Spleen (tissue), 7 donors: ENCODE data around the gene SLC22A12.

Experiments used
- CTCF ChIP-seq, 11 experiments: fragments of 200-600 bp in 7 of 11; fragments of 450-650 bp in 4 of 11; sonication (generic) in 4 of 11; IDR thresholded peaks in 8 of 11; conservative IDR thresholded peaks in 3 of 11; 1 replicate in 7 of 11; 2 replicates in 4 of 11; pipeline versions ENCODE4 v1.4.0 to v1.8.0; 2016 to 2021; ENCODE audit warnings: antibody characterized with exemption in 11 of 11, inconsistent platforms in 4 of 11, mild to moderate bottlenecking in 1 of 11
- POLR2A ChIP-seq, 3 donors: fragments of 450-650 bp; IDR thresholded peaks; one replicate each; pipeline ENCODE4 v1.5.1; 2017; ENCODE audit warnings: antibody characterized with exemption in 3 of 3, mild to moderate bottlenecking in 1 of 3
- donor health status: DM: no; HTN: no; CAD: no; lungs with moderate emphysema.
- donor health status: DM: no; HTN: no; CAD: no.
- donor health status: DM: no; HTN: no; CAD: no.

- TF ChIP-seq CTCF (IDR thresholded peaks at IDR 0.05 in 8 of 11, conservative IDR thresholded peaks at IDR 0.05 in 3 of 11) (no peak), POLR2A (IDR thresholded peaks at IDR 0.05) (no peak)
Measured at GRCh38 chr11:64629796-64630562, 39.0 kb downstream of the SLC22A12 start.
